Endodermal cell (in vitro differentiated cells): ENCODE data around the gene LRCH2. TPM values are rescaled to one million over a fixed set of nuclear protein-coding genes. Genes with fewer than 3 reads are reported as not detected.
"Not testable (repeated sequence)": the region's sequence is repeated elsewhere in the genome, so short reads cannot be mapped to it uniquely, and the experiment has no call there.

Experiments
- DNase-seq: peaks from one replicate; pipeline ENCODE4 v3.0.0-alpha.2; 2017
- H3K27ac ChIP-seq: 2 replicates; pipeline ENCODE4 v1.5.1; 2013; ENCODE audit warnings: mild to moderate bottlenecking, low read depth, low read length, moderate library complexity
- H3K27me3 ChIP-seq: 2 replicates; pipeline ENCODE4 v1.6.1; 2013; ENCODE audit warnings: mild to moderate bottlenecking, low read length, moderate library complexity; ENCODE audit not compliant: insufficient read depth, control insufficient read depth, poor library complexity, severe bottlenecking
- H3K36me3 ChIP-seq: 2 replicates; pipeline ENCODE4 v1.7.0; 2013; ENCODE audit warnings: mild to moderate bottlenecking, low read length, moderate library complexity; ENCODE audit not compliant: control insufficient read depth, insufficient read depth
- H3K4me1 ChIP-seq: one replicate; pipeline ENCODE4 v1.7.0; 2013; ENCODE audit warnings: low read length; ENCODE audit not compliant: control insufficient read depth, insufficient read depth
- H3K4me3 ChIP-seq: 2 replicates; pipeline ENCODE4 v1.5.1; 2013; ENCODE audit warnings: mild to moderate bottlenecking, low read length, moderate library complexity
- H3K9ac ChIP-seq: 2 replicates; pipeline ENCODE4 v1.6.1; 2013; ENCODE audit warnings: mild to moderate bottlenecking, low read length, moderate library complexity; ENCODE audit not compliant: poor library complexity, severe bottlenecking; ENCODE audit errors: extremely low read depth
- H3K9me3 ChIP-seq: 2 replicates; pipeline ENCODE4 v1.6.1; 2013; ENCODE audit warnings: mild to moderate bottlenecking, low read length, moderate library complexity; ENCODE audit not compliant: control insufficient read depth
- H3K27ac Mint-ChIP-seq: 2 replicates; pipeline ENCODE4 v1.8.0; 2020; ENCODE audit warnings: mixed read lengths
- H3K27me3 Mint-ChIP-seq: 2 replicates; pipeline ENCODE4 v1.8.0; 2021; ENCODE audit warnings: mild to moderate bottlenecking, mixed read lengths; ENCODE audit not compliant: insufficient read depth
- H3K36me3 Mint-ChIP-seq: 2 replicates; pipeline ENCODE4 v1.8.0; 2020; ENCODE audit warnings: low read depth, mixed read lengths
- H3K4me1 Mint-ChIP-seq: 2 replicates; pipeline ENCODE4 v1.8.0; 2020; ENCODE audit warnings: mixed read lengths
- H3K4me3 Mint-ChIP-seq: 2 replicates; pipeline ENCODE4 v1.8.0; 2020; ENCODE audit warnings: mild to moderate bottlenecking, moderate library complexity, mixed read lengths
- H3K9me3 Mint-ChIP-seq: 2 replicates; pipeline ENCODE4 v1.8.0; 2020; ENCODE audit warnings: mild to moderate bottlenecking, mixed read lengths
- CTCF ChIP-seq: fragments of 200-600 bp; sonication (generic); conservative IDR thresholded peaks from 2 replicates; pipeline ENCODE4 v1.5.0; 2021; ENCODE audit warnings: antibody characterized with exemption, mild to moderate bottlenecking
- WGBS, 2 experiments: methylation state at CpG; one replicate each; pipeline versions ENCODE4 v1.1.5 to v1.1.7; 2013; ENCODE audit warnings: missing lambda C conversion rate in 2 of 2, mixed read lengths in 1 of 2; ENCODE audit not compliant: insufficient coverage in 1 of 2, insufficient read length in 1 of 2; 5-methylcytosine and 5-hydroxymethylcytosine counted together
- total RNA-seq, 2 donors: library from RNA; stranded (reverse); fragmentation: NEBNext Ultra II Directional in 1 of 2; extraction: Animal tissue kit (Norgen Biotek cat#: 25700) in 1 of 2; gene quantifications; 2 replicates in 1 of 2; 3 replicates in 1 of 2; pipeline ENCODE4 v1.2.1, GENCODE V29; 2021

The LRCH2 gene
- total RNA-seq, 2 donors from 2014 or later = 1.0 to 2.8 TPM

GRCh38 chrX:115229337-115230003, 4.4 kb downstream of the LRCH2 start:
- Mint-ChIP-seq H3K4me3 (no peak overlapping the region), H3K36me3 (no peaks in the 10 kb centered on the region), H3K4me1 (no peaks in the 10 kb centered on the region), H3K27ac (no peak overlapping the region), H3K27me3 (peaks cover 26% of the 10 kb centered on the region), H3K9me3 (no peaks in the 10 kb centered on the region)
- no peak for DNase-seq
- Histone ChIP-seq H3K27me3 (peaks cover 3% of the 10 kb centered on the region), H3K27ac (no peak overlapping the region), H3K9ac (no peak overlapping the region), H3K4me3 (no peak overlapping the region), H3K36me3 (no peaks in the 10 kb centered on the region), H3K9me3 (no peaks in the 10 kb centered on the region), H3K4me1 (no peaks in the 10 kb centered on the region)
- WGBS, 2 experiments = 81 to 100% methylated on average over 1 to 3 of the region's 4 CpGs
- no peak for TF ChIP-seq CTCF

- TF ChIP-seq CTCF = peak; percentile 87
- no peaks in the 10 kb centered on the region for H3K9me3 ChIP-seq
- WGBS, 2 experiments = 14% methylated on average over 1 of the region's 1 CpG; no CpG with 5 or more reads in 1 of the 2 experiments
- Mint-ChIP-seq H3K9me3 (no peaks in the 10 kb centered on the region), H3K27me3 (peaks cover 5% of the 10 kb centered on the region), H3K4me1 (no peaks in the 10 kb centered on the region), H3K27ac (no peak overlapping the region), H3K36me3 (no peaks in the 10 kb centered on the region), H3K4me3 (no peak overlapping the region)
- H3K9ac ChIP-seq = no peak overlapping the region
- no peak overlapping the region for H3K27ac ChIP-seq
- DNase-seq = peak; percentile 73
- H3K36me3 ChIP-seq = no peaks in the 10 kb centered on the region
- H3K4me3 ChIP-seq = no peak overlapping the region
- no peaks in the 10 kb centered on the region for H3K27me3 ChIP-seq
- no peaks in the 10 kb centered on the region for H3K4me1 ChIP-seq
Measured at GRCh38 chrX:115226929-115227328, 7.0 kb downstream of the LRCH2 start.

GRCh38 chrX:115217346-115217745, 16.6 kb downstream of the LRCH2 start:
- not testable (repeated sequence) for DNase-seq, H3K4me1 ChIP-seq, H3K27ac ChIP-seq, H3K27ac Mint-ChIP-seq, H3K36me3 Mint-ChIP-seq, H3K9ac ChIP-seq, H3K36me3 ChIP-seq, H3K27me3 ChIP-seq, H3K27me3 Mint-ChIP-seq, H3K9me3 ChIP-seq, H3K4me3 Mint-ChIP-seq, H3K9me3 Mint-ChIP-seq, H3K4me3 ChIP-seq, H3K4me1 Mint-ChIP-seq
- 100% methylated on average over 3 of the region's 4 CpGs; no CpG with 5 or more reads in 1 of the 2 experiments for WGBS, 2 experiments

- Mint-ChIP-seq H3K9me3 (peaks cover 20% of the 10 kb centered on the region), H3K36me3 (peaks cover 5% of the 10 kb centered on the region), H3K4me1 (no peaks in the 10 kb centered on the region), H3K27me3 (no peaks in the 10 kb centered on the region), H3K4me3 (no peak overlapping the region), H3K27ac (no peak overlapping the region)
- Histone ChIP-seq H3K9me3 (no peaks in the 10 kb centered on the region), H3K4me3 (no peak overlapping the region), H3K4me1 (no peaks in the 10 kb centered on the region), H3K27ac (no peak overlapping the region), H3K27me3 (no peaks in the 10 kb centered on the region), H3K36me3 (no peaks in the 10 kb centered on the region), H3K9ac (no peak overlapping the region)
- no peak for TF ChIP-seq CTCF
- WGBS, 2 experiments = 61 to 67% methylated on average over 2 to 3 of the region's 3 CpGs
- DNase-seq = no peak
Measured at GRCh38 chrX:115214605-115215004, 19.3 kb downstream of the LRCH2 start.
